ENCODE results near the gene POLR2B. TPM values are rescaled to one million over a fixed set of nuclear protein-coding genes. Genes with fewer than 3 reads are reported as not detected.

The POLR2B gene
- total RNA-seq, 1 donor = 99.2 TPM

DNA sequence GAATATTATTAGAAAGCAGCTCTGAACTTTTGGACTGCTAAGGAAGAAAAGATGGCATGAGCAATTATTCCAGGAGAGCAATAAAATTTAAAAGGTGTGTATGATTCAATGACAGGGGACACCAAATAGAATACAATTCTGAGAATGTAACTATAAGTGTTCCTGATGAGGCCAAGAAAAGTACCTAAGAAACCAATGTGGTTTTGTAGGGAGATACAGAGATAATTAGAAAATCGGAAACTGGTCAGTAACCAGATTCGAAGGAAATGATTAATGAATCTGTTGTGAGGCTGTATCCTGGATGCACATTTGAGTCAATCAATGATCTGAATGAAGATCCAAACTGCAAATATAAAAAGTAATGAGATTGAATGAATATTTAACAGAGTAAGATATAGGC lies 7.3 kb upstream of the POLR2B start:
- H3K36me3 ChIP-seq (ENCODE audit: insufficient read depth, low read length) = peaks cover 64% of the 10 kb centered on the region
- peaks cover 7% of the 10 kb centered on the region for H4K20me1 ChIP-seq (ENCODE audit: insufficient read depth, low read length)
- H3K4me2 ChIP-seq (ENCODE audit: insufficient read depth, low read length) = no peak overlapping the region
- no peak overlapping the region for H3K4me3 ChIP-seq (ENCODE audit: insufficient read depth, low read length)
- no peak overlapping the region for H2AFZ ChIP-seq (ENCODE audit: low read length)
- no peaks in the 10 kb centered on the region for H3K4me1 ChIP-seq (ENCODE audit: insufficient read depth, low read length)
- TF ChIP-seq, protein P1, sequence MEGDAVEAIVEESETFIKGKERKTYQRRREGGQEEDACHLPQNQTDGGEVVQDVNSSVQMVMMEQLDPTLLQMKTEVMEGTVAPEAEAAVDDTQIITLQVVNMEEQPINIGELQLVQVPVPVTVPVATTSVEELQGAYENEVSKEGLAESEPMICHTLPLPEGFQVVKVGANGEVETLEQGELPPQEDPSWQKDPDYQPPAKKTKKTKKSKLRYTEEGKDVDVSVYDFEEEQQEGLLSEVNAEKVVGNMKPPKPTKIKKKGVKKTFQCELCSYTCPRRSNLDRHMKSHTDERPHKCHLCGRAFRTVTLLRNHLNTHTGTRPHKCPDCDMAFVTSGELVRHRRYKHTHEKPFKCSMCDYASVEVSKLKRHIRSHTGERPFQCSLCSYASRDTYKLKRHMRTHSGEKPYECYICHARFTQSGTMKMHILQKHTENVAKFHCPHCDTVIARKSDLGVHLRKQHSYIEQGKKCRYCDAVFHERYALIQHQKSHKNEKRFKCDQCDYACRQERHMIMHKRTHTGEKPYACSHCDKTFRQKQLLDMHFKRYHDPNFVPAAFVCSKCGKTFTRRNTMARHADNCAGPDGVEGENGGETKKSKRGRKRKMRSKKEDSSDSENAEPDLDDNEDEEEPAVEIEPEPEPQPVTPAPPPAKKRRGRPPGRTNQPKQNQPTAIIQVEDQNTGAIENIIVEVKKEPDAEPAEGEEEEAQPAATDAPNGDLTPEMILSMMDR (IDR thresholded peaks at IDR 0.05; ENCODE audit: extremely low read depth, low read depth, low read length) = no peak
- no peak for DNase-seq (ENCODE audit: insufficient read length, low spot score, missing footprints)
- H3K27me3 ChIP-seq (ENCODE audit: insufficient read depth, low read length) = no peaks in the 10 kb centered on the region
- H3K27ac ChIP-seq (ENCODE audit: low read depth, low read length) = no peak overlapping the region
- H3K9me3 ChIP-seq (ENCODE audit: low read depth, low read length) = no peaks in the 10 kb centered on the region
- H3K79me2 ChIP-seq (ENCODE audit: insufficient read depth, low read length) = peaks cover 32% of the 10 kb centered on the region

- peaks cover 14% of the 10 kb centered on the region for H4K20me1 ChIP-seq (ENCODE audit: insufficient read depth, low read length)
- peaks cover 55% of the 10 kb centered on the region for H3K36me3 ChIP-seq (ENCODE audit: insufficient read depth, low read length)
- no peak overlapping the region for H3K4me3 ChIP-seq (ENCODE audit: insufficient read depth, low read length)
- TF ChIP-seq, protein P1 (IDR thresholded peaks at IDR 0.05; ENCODE audit: extremely low read depth, low read depth, low read length) = no peak
- H3K27ac ChIP-seq (ENCODE audit: low read depth, low read length) = no peak overlapping the region
- H3K4me1 ChIP-seq (ENCODE audit: insufficient read depth, low read length) = no peaks in the 10 kb centered on the region
- H2AFZ ChIP-seq (ENCODE audit: low read length) = no peak overlapping the region
- peaks cover 41% of the 10 kb centered on the region for H3K79me2 ChIP-seq (ENCODE audit: insufficient read depth, low read length)
- DNase-seq (ENCODE audit: insufficient read length, low spot score, missing footprints) = no peak
- H3K4me2 ChIP-seq (ENCODE audit: insufficient read depth, low read length) = no peak overlapping the region
- H3K27me3 ChIP-seq (ENCODE audit: insufficient read depth, low read length) = no peaks in the 10 kb centered on the region
- H3K9me3 ChIP-seq (ENCODE audit: low read depth, low read length) = no peaks in the 10 kb centered on the region
Observed at GRCh38 chr4:56972389-56972788, 6.3 kb upstream of the POLR2B start.

- H3K27ac ChIP-seq (ENCODE audit: low read depth, low read length) = no peak overlapping the region
- peaks cover 41% of the 10 kb centered on the region for H3K79me2 ChIP-seq (ENCODE audit: insufficient read depth, low read length)
- H3K9me3 ChIP-seq (ENCODE audit: low read depth, low read length) = no peaks in the 10 kb centered on the region
- no peaks in the 10 kb centered on the region for H3K27me3 ChIP-seq (ENCODE audit: insufficient read depth, low read length)
- H3K4me1 ChIP-seq (ENCODE audit: insufficient read depth, low read length) = no peaks in the 10 kb centered on the region
- no peak overlapping the region for H2AFZ ChIP-seq (ENCODE audit: low read length)
- no peak overlapping the region for H3K4me2 ChIP-seq (ENCODE audit: insufficient read depth, low read length)
- no peak for DNase-seq (ENCODE audit: insufficient read length, low spot score, missing footprints)
- TF ChIP-seq, protein P1 (IDR thresholded peaks at IDR 0.05; ENCODE audit: extremely low read depth, low read depth, low read length) = no peak
- peaks cover 14% of the 10 kb centered on the region for H4K20me1 ChIP-seq (ENCODE audit: insufficient read depth, low read length)
- no peak overlapping the region for H3K4me3 ChIP-seq (ENCODE audit: insufficient read depth, low read length)
- peaks cover 51% of the 10 kb centered on the region for H3K36me3 ChIP-seq (ENCODE audit: insufficient read depth, low read length)
Observed at GRCh38 chr4:56972809-56973208, 5.9 kb upstream of the POLR2B start.

GRCh38 chr4:56973336-56973735 lies 5.4 kb upstream of the POLR2B start:
- Histone ChIP-seq H4K20me1 (ENCODE audit: insufficient read depth, low read length) (peaks cover 14% of the 10 kb centered on the region), H3K4me2 (ENCODE audit: insufficient read depth, low read length) (no peak overlapping the region), H3K27ac (ENCODE audit: low read depth, low read length) (no peak overlapping the region), H3K79me2 (ENCODE audit: insufficient read depth, low read length) (peaks cover 41% of the 10 kb centered on the region), H3K4me1 (ENCODE audit: insufficient read depth, low read length) (no peaks in the 10 kb centered on the region), H3K4me3 (ENCODE audit: insufficient read depth, low read length) (no peak overlapping the region), H3K36me3 (ENCODE audit: insufficient read depth, low read length) (peaks cover 45% of the 10 kb centered on the region), H3K27me3 (ENCODE audit: insufficient read depth, low read length) (no peaks in the 10 kb centered on the region), H2AFZ (ENCODE audit: low read length) (no peak overlapping the region), H3K9me3 (ENCODE audit: low read depth, low read length) (no peaks in the 10 kb centered on the region)
- no peak for DNase-seq (ENCODE audit: insufficient read length, low spot score, missing footprints)
- TF ChIP-seq, protein P1 (IDR thresholded peaks at IDR 0.05; ENCODE audit: extremely low read depth, low read depth, low read length) = no peak
